ENCODE data around the gene FOXJ1. TPM values are rescaled to one million over a fixed set of nuclear protein-coding genes. Genes with fewer than 3 reads are reported as not detected.
A peak's percentile ranks its signal among the peaks of the same experiment; 100 is the strongest.

Gene FOXJ1
- polyA plus RNA-seq, 4 donors = 0.22 to 0.84 (median 0.63) TPM; not detected in 1

- H3K9me3 ChIP-seq (ENCODE audit: control insufficient read depth in 2 of 2, insufficient read depth in 1 of 2, low read depth in 1 of 2, low read length in 1 of 2) = no peaks in the 10 kb centered on the region
- H3K27me3 ChIP-seq (ENCODE audit: control insufficient read depth in 3 of 3, insufficient read depth in 3 of 3, low read length in 3 of 3) = no peaks in the 10 kb centered on the region
- DNase-seq = peak in 1 of 2 donors; percentile 31
- peaks cover 0 to 9% (median 0%) of the 10 kb centered on the region in 3 donors for H3K4me1 ChIP-seq (ENCODE audit: control insufficient read depth in 3 of 3, insufficient read depth in 2 of 3, low read depth in 1 of 3, low read length in 2 of 3)
- H3K36me3 ChIP-seq (ENCODE audit: control insufficient read depth in 3 of 3, insufficient read depth in 2 of 3, low read depth in 1 of 3, low read length in 3 of 3) = peaks cover 4 to 60% (median 24%) of the 10 kb centered on the region in 3 donors
- no peak overlapping the region for H3K4me3 ChIP-seq (ENCODE audit: low read depth in 1 of 3, low read length in 3 of 3)
- no peak for FAIRE-seq
- H3K27ac ChIP-seq (ENCODE audit: low read depth in 1 of 3, low read length in 2 of 3) = peak overlapping the region in 1 of 3 donors; percentile 43
- 80 to 87% (median 85%) methylated on average over 13 of the region's 13 CpGs for WGBS, 3 donors
Measured at GRCh38 chr17:76155988-76156661, 15.1 kb upstream of the FOXJ1 start.

- H3K36me3 ChIP-seq (ENCODE audit: control insufficient read depth in 3 of 3, insufficient read depth in 2 of 3, low read depth in 1 of 3, low read length in 3 of 3) = peaks cover 4 to 66% (median 26%) of the 10 kb centered on the region in 3 donors
- H3K27me3 ChIP-seq (ENCODE audit: control insufficient read depth in 3 of 3, insufficient read depth in 3 of 3, low read length in 3 of 3) = no peaks in the 10 kb centered on the region
- H3K9me3 ChIP-seq (ENCODE audit: control insufficient read depth in 2 of 2, insufficient read depth in 1 of 2, low read depth in 1 of 2, low read length in 1 of 2) = no peaks in the 10 kb centered on the region
- H3K4me1 ChIP-seq (ENCODE audit: control insufficient read depth in 3 of 3, insufficient read depth in 2 of 3, low read depth in 1 of 3, low read length in 2 of 3) = peaks cover 0 to 6% (median 0%) of the 10 kb centered on the region in 3 donors
- 87 to 93% (median 89%) methylated on average over 9 to 10 of the region's 10 CpGs for WGBS, 3 donors
- FAIRE-seq = no peak
- no peak overlapping the region for H3K27ac ChIP-seq (ENCODE audit: low read depth in 1 of 3, low read length in 2 of 3)
- H3K4me3 ChIP-seq (ENCODE audit: low read depth in 1 of 3, low read length in 3 of 3) = no peak overlapping the region
- no peak for DNase-seq
Measured at GRCh38 chr17:76154936-76155845, 14.1 kb upstream of the FOXJ1 start.

GRCh38 chr17:76154292-76154691 lies 13.2 kb upstream of the FOXJ1 start:
- Histone ChIP-seq H3K27ac (ENCODE audit: low read depth in 1 of 3, low read length in 2 of 3) (no peak overlapping the region), H3K4me1 (ENCODE audit: control insufficient read depth in 3 of 3, insufficient read depth in 2 of 3, low read depth in 1 of 3, low read length in 2 of 3) (peaks cover 0 to 6% (median 0%) of the 10 kb centered on the region in 3 donors), H3K4me3 (ENCODE audit: low read depth in 1 of 3, low read length in 3 of 3) (no peak overlapping the region), H3K27me3 (ENCODE audit: control insufficient read depth in 3 of 3, insufficient read depth in 3 of 3, low read length in 3 of 3) (no peaks in the 10 kb centered on the region), H3K9me3 (ENCODE audit: control insufficient read depth in 2 of 2, insufficient read depth in 1 of 2, low read depth in 1 of 2, low read length in 1 of 2) (no peaks in the 10 kb centered on the region), H3K36me3 (ENCODE audit: control insufficient read depth in 3 of 3, insufficient read depth in 2 of 3, low read depth in 1 of 3, low read length in 3 of 3) (peaks cover 4 to 65% (median 25%) of the 10 kb centered on the region in 3 donors)
- 91 to 92% (median 91%) methylated on average over 3 of the region's 3 CpGs for WGBS, 3 donors
- FAIRE-seq (no peak), DNase-seq (no peak)

GRCh38 chr17:76153640-76154039 lies 12.6 kb upstream of the FOXJ1 start:
- Histone ChIP-seq H3K27ac (ENCODE audit: low read depth in 1 of 3, low read length in 2 of 3) (no peak overlapping the region), H3K36me3 (ENCODE audit: control insufficient read depth in 3 of 3, insufficient read depth in 2 of 3, low read depth in 1 of 3, low read length in 3 of 3) (peaks cover 4 to 63% (median 21%) of the 10 kb centered on the region in 3 donors), H3K4me3 (ENCODE audit: low read depth in 1 of 3, low read length in 3 of 3) (no peak overlapping the region), H3K4me1 (ENCODE audit: control insufficient read depth in 3 of 3, insufficient read depth in 2 of 3, low read depth in 1 of 3, low read length in 2 of 3) (peaks cover 0 to 6% (median 0%) of the 10 kb centered on the region in 3 donors), H3K9me3 (ENCODE audit: control insufficient read depth in 2 of 2, insufficient read depth in 1 of 2, low read depth in 1 of 2, low read length in 1 of 2) (no peaks in the 10 kb centered on the region), H3K27me3 (ENCODE audit: control insufficient read depth in 3 of 3, insufficient read depth in 3 of 3, low read length in 3 of 3) (no peaks in the 10 kb centered on the region)
- FAIRE-seq (no peak), DNase-seq (no peak)
- WGBS, 3 donors = 79 to 84% (median 80%) methylated on average over 5 of the region's 5 CpGs

GRCh38 chr17:76153202-76153601 lies 12.2 kb upstream of the FOXJ1 start:
- 92 to 96% (median 94%) methylated on average over 9 of the region's 9 CpGs for WGBS, 3 donors
- Histone ChIP-seq H3K27me3 (ENCODE audit: control insufficient read depth in 3 of 3, insufficient read depth in 3 of 3, low read length in 3 of 3) (no peaks in the 10 kb centered on the region), H3K4me1 (ENCODE audit: control insufficient read depth in 3 of 3, insufficient read depth in 2 of 3, low read depth in 1 of 3, low read length in 2 of 3) (peaks cover 0 to 6% (median 0%) of the 10 kb centered on the region in 3 donors), H3K36me3 (ENCODE audit: control insufficient read depth in 3 of 3, insufficient read depth in 2 of 3, low read depth in 1 of 3, low read length in 3 of 3) (peaks cover 4 to 59% (median 21%) of the 10 kb centered on the region in 3 donors), H3K27ac (ENCODE audit: low read depth in 1 of 3, low read length in 2 of 3) (no peak overlapping the region), H3K4me3 (ENCODE audit: low read depth in 1 of 3, low read length in 3 of 3) (no peak overlapping the region), H3K9me3 (ENCODE audit: control insufficient read depth in 2 of 2, insufficient read depth in 1 of 2, low read depth in 1 of 2, low read length in 1 of 2) (no peaks in the 10 kb centered on the region)
- FAIRE-seq (no peak), DNase-seq (no peak)

- Histone ChIP-seq H3K36me3 (ENCODE audit: control insufficient read depth in 3 of 3, insufficient read depth in 2 of 3, low read depth in 1 of 3, low read length in 3 of 3) (peaks cover 4 to 53% (median 20%) of the 10 kb centered on the region in 3 donors), H3K4me3 (ENCODE audit: low read depth in 1 of 3, low read length in 3 of 3) (no peak overlapping the region), H3K27me3 (ENCODE audit: control insufficient read depth in 3 of 3, insufficient read depth in 3 of 3, low read length in 3 of 3) (no peaks in the 10 kb centered on the region), H3K9me3 (ENCODE audit: control insufficient read depth in 2 of 2, insufficient read depth in 1 of 2, low read depth in 1 of 2, low read length in 1 of 2) (no peaks in the 10 kb centered on the region), H3K27ac (ENCODE audit: low read depth in 1 of 3, low read length in 2 of 3) (no peak overlapping the region), H3K4me1 (ENCODE audit: control insufficient read depth in 3 of 3, insufficient read depth in 2 of 3, low read depth in 1 of 3, low read length in 2 of 3) (peaks cover 0 to 6% (median 0%) of the 10 kb centered on the region in 3 donors)
- DNase-seq (no peak), FAIRE-seq (no peak)
- WGBS, 3 donors = 90 to 91% (median 91%) methylated on average over 7 of the region's 7 CpGs
Measured at GRCh38 chr17:76152591-76152990, 11.5 kb upstream of the FOXJ1 start.

GRCh38 chr17:76151896-76152454 lies 10.9 kb upstream of the FOXJ1 start:
- Histone ChIP-seq H3K4me1 (ENCODE audit: control insufficient read depth in 3 of 3, insufficient read depth in 2 of 3, low read depth in 1 of 3, low read length in 2 of 3) (peaks cover 0 to 6% (median 0%) of the 10 kb centered on the region in 3 donors), H3K27me3 (ENCODE audit: control insufficient read depth in 3 of 3, insufficient read depth in 3 of 3, low read length in 3 of 3) (no peaks in the 10 kb centered on the region), H3K4me3 (ENCODE audit: low read depth in 1 of 3, low read length in 3 of 3) (no peak overlapping the region), H3K9me3 (ENCODE audit: control insufficient read depth in 2 of 2, insufficient read depth in 1 of 2, low read depth in 1 of 2, low read length in 1 of 2) (no peaks in the 10 kb centered on the region), H3K27ac (ENCODE audit: low read depth in 1 of 3, low read length in 2 of 3) (no peak overlapping the region), H3K36me3 (ENCODE audit: control insufficient read depth in 3 of 3, insufficient read depth in 2 of 3, low read depth in 1 of 3, low read length in 3 of 3) (peaks cover 4 to 56% (median 22%) of the 10 kb centered on the region in 3 donors)
- FAIRE-seq (no peak), DNase-seq (no peak)
- 81 to 91% (median 89%) methylated on average over 8 of the region's 8 CpGs for WGBS, 3 donors
